Naive thymus-derived CD4-positive, alpha-beta T cell (primary cell): ENCODE measurements around the gene PCDHGC5. TPM values are rescaled to one million over a fixed set of nuclear protein-coding genes. Genes with fewer than 3 reads are reported as not detected.
A peak's percentile ranks its signal among the peaks of the same experiment; 100 is the strongest.

Source experiments
- ATAC-seq: fragments of 150-1000 bp; cut with Tn5 transposase; 2 replicates; pipeline ENCODE4 v1.10.0; 2021; ENCODE audit warnings: mild to moderate bottlenecking, moderate library complexity
- CTCF ChIA-PET: fragments of 350-600 bp; sonication (Branson Sonifier 250); formaldehyde crosslinking; loops from one replicate; lab custom pipeline; 2021; ENCODE audit warnings: antibody characterized with exemption; lab: Charles Lee
- POLR2A ChIA-PET: fragments of 350-600 bp; sonication (Branson Sonifier 250); formaldehyde crosslinking; loops from one replicate; lab custom pipeline; 2021; ENCODE audit warnings: antibody characterized with exemption, inconsistent platforms; lab: Charles Lee
- DNase-seq, 9 donors: peaks; one replicate each; pipeline versions ENCODE4 v3.0.0 to v3.0.0-alpha.2; 2020 to 2022; ENCODE audit warnings: mixed read lengths in 1 of 9
- H3K27ac ChIP-seq: one replicate; pipeline ENCODE4 v1.7.0; 2013; ENCODE audit warnings: mild to moderate bottlenecking, low read depth, low read length, moderate library complexity
- H3K27me3 ChIP-seq, 2 donors: one replicate each; pipeline ENCODE4 v1.7.0; 2013; ENCODE audit warnings: low read length in 2 of 2, mild to moderate bottlenecking in 2 of 2, moderate library complexity in 2 of 2; ENCODE audit not compliant: control insufficient read depth in 2 of 2, insufficient read depth in 2 of 2
- H3K36me3 ChIP-seq, 3 experiments: 1 replicate in 2 of 3; 2 replicates in 1 of 3; pipeline ENCODE4 v1.7.0; 2013; ENCODE audit warnings: low read length in 3 of 3, mild to moderate bottlenecking in 3 of 3, moderate library complexity in 1 of 3; ENCODE audit not compliant: insufficient read depth in 3 of 3, control insufficient read depth in 2 of 3
- H3K4me1 ChIP-seq, 2 donors: one replicate each; pipeline ENCODE4 v1.7.0; 2013; ENCODE audit warnings: low read length in 2 of 2, mild to moderate bottlenecking in 2 of 2, moderate library complexity in 1 of 2; ENCODE audit not compliant: control insufficient read depth in 2 of 2, insufficient read depth in 2 of 2
- H3K4me3 ChIP-seq: 2 replicates; pipeline ENCODE4 v1.7.0; 2013; ENCODE audit warnings: mild to moderate bottlenecking, low read length
- H3K9me3 ChIP-seq, 3 experiments: 1 replicate in 2 of 3; 2 replicates in 1 of 3; pipeline ENCODE4 v1.7.0; 2013; ENCODE audit warnings: low read length in 3 of 3; ENCODE audit not compliant: control insufficient read depth in 2 of 3
- H3K27ac Mint-ChIP-seq, 9 donors: one replicate each; pipeline ENCODE4 v1.8.0; 2020 to 2022; ENCODE audit warnings: mixed read lengths in 9 of 9, mild to moderate bottlenecking in 8 of 9, moderate library complexity in 5 of 9, inconsistent platforms in 2 of 9
- H3K27me3 Mint-ChIP-seq, 5 donors: one replicate each; pipeline ENCODE4 v1.8.0; 2021 to 2022; ENCODE audit warnings: mixed read lengths in 5 of 5, mild to moderate bottlenecking in 1 of 5
- H3K36me3 Mint-ChIP-seq, 5 donors: one replicate each; pipeline ENCODE4 v1.8.0; 2020 to 2022; ENCODE audit warnings: mixed read lengths in 5 of 5, mild to moderate bottlenecking in 3 of 5, inconsistent platforms in 1 of 5
- H3K4me1 Mint-ChIP-seq, 7 donors: one replicate each; pipeline ENCODE4 v1.8.0; 2020 to 2022; ENCODE audit warnings: mixed read lengths in 7 of 7, mild to moderate bottlenecking in 3 of 7, inconsistent platforms in 1 of 7
- H3K4me3 Mint-ChIP-seq, 10 donors: one replicate each; pipeline ENCODE4 v1.8.0; 2020 to 2022; ENCODE audit warnings: mild to moderate bottlenecking in 10 of 10, mixed read lengths in 10 of 10, moderate library complexity in 6 of 10, inconsistent platforms in 2 of 10
- H3K9me3 Mint-ChIP-seq, 11 donors: one replicate each; pipeline ENCODE4 v1.8.0; 2020 to 2022; ENCODE audit warnings: mixed read lengths in 11 of 11, mild to moderate bottlenecking in 4 of 11, inconsistent platforms in 1 of 11, moderate library complexity in 1 of 11
- intact Hi-C, 2 donors: fragments of 100-400 bp; cut with micrococcal nuclease; formaldehyde crosslinking; loops; one replicate each; pipeline ENCODE4 v1.15.1; 2023
- polyA plus RNA-seq, 2 donors: library from polyadenylated mRNA; unstranded; fragments of 300-500 nt; fragmentation: Illumina TruSeq; gene quantifications; one replicate each; pipeline ENCODE4 v1.2.3, GENCODE V29; 2021
- total RNA-seq, 6 experiments: library from RNA in 5 of 6; stranded (reverse) in 5 of 6; gene quantifications; 1 replicate in 5 of 6; 2 replicates in 1 of 6; pipeline ENCODE4 v1.2.3 and lab custom pipeline; 2021 to 2026

PCDHGC5 gene
- total and polyA plus RNA-seq, 7 experiments from 2014 or later, result 0.13 TPM; not detected in 6

DNA sequence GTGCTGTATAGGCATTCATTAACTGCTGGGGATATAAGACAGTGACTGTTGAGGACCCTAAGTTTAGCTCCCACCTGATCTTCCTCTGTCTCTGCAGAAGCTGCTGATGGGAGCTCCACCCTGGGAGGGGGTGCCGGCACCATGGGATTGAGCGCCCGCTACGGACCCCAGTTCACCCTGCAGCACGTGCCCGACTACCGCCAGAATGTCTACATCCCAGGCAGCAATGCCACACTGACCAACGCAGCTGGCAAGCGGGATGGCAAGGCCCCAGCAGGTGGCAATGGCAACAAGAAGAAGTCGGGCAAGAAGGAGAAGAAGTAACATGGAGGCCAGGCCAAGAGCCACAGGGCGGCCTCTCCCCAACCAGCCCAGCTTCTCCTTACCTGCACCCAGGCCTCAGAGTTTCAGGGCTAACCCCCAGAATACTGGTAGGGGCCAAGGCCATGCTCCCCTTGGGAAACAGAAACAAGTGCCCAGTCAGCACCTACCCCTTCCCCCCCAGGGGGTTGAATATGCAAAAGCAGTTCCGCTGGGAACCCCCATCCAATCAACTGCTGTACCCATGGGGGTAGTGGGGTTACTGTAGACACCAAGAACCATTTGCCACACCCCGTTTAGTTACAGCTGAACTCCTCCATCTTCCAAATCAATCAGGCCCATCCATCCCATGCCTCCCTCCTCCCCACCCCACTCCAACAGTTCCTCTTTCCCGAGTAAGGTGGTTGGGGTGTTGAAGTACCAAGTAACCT lies 22.1 kb downstream of the PCDHGC5 start:
- Mint-ChIP-seq H3K27ac (peak overlapping the region in 1 of 9 donors; percentile 83), H3K9me3 (peaks cover 0 to 1% (median 0%) of the 10 kb centered on the region in 11 donors), H3K4me3 (peak overlapping the region in 1 of 10 donors; percentile 2), H3K36me3 (peaks cover 0 to 12% (median 0%) of the 10 kb centered on the region in 5 donors), H3K27me3 (peaks cover 0 to 3% (median 0%) of the 10 kb centered on the region in 5 donors), H3K4me1 (peaks cover 21 to 33% (median 25%) of the 10 kb centered on the region in 7 donors)
- ChIA-PET POLR2A (no interaction called here), CTCF (interaction anchor here (4.7 kb wide), 1 partner anchor 13 kb away, joined by 30 read pairs; no protein-coding TSS in a partner anchor)
- no peaks in the 10 kb centered on the region for H3K9me3 ChIP-seq
- peaks cover 0 to 6% (median 0%) of the 10 kb centered on the region in 3 experiments for H3K36me3 ChIP-seq
- DNase-seq (no peak), ATAC-seq (no peak)
- H3K27ac ChIP-seq, result no peak overlapping the region
- intact Hi-C loops, result loop anchor here (5.0 kb wide), 4 partner anchors 34 to 154 kb away; partner anchors contain the start of genes DIAPH1 (in 2 of the 2), HDAC3 (in 1 of the 2), PCDHGA4 (in 1 of the 2) and PCDHGB2 (in 1 of the 2)
- H3K27me3 ChIP-seq, result no peaks in the 10 kb centered on the region
- H3K4me1 ChIP-seq, result peaks cover 0 to 13% of the 10 kb centered on the region in 2 donors
- no peak overlapping the region for H3K4me3 ChIP-seq

DNA sequence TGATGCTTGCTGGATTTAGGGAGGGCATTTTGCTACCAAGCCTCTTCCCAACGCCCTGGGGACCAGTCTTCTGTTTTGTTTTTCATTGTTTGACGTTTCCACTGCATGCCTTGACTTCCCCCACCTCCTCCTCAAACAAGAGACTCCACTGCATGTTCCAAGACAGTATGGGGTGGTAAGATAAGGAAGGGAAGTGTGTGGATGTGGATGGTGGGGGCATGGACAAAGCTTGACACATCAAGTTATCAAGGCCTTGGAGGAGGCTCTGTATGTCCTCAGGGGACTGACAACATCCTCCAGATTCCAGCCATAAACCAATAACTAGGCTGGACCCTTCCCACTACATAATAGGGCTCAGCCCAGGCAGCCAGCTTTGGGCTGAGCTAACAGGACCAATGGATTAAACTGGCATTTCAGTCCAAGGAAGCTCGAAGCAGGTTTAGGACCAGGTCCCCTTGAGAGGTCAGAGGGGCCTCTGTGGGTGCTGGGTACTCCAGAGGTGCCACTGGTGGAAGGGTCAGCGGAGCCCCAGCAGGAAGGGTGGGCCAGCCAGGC lies 23.0 kb downstream of the PCDHGC5 start:
- peaks cover 0 to 20% (median 3%) of the 10 kb centered on the region in 5 donors for H3K36me3 Mint-ChIP-seq
- Histone ChIP-seq H3K9me3 (no peaks in the 10 kb centered on the region), H3K4me1 (peaks cover 0 to 13% of the 10 kb centered on the region in 2 donors), H3K27me3 (no peaks in the 10 kb centered on the region), H3K27ac (no peak overlapping the region), H3K4me3 (no peak overlapping the region), H3K36me3 (peaks cover 0 to 14% (median 0%) of the 10 kb centered on the region in 3 experiments)
- H3K4me3 Mint-ChIP-seq, result peak overlapping the region in 8 of 10 donors; percentile 44 to 92 (median 85)
- peaks cover 0 to 1% (median 0%) of the 10 kb centered on the region in 11 donors for H3K9me3 Mint-ChIP-seq
- intact Hi-C loops, result loop anchor here (1.0 to 5.0 kb wide), 9 partner anchors 12 to 428 kb away; partner anchors contain the start of genes DIAPH1 (in 2 of the 2), TAF7 (in 2 of the 2), HDAC3 (in 1 of the 2) and PCDHGA4 (in 1 of the 2)
- no peak for DNase-seq
- no peak for ATAC-seq
- peaks cover 0 to 3% (median 0%) of the 10 kb centered on the region in 5 donors for H3K27me3 Mint-ChIP-seq
- ChIA-PET POLR2A (interaction anchor here (2.5 kb wide), 1 partner anchor 191 kb away, joined by 17 read pairs; the partner anchor contains the start of gene TAF7), CTCF (interaction anchor here (0.6 to 4.7 kb wide), 6 partner anchors 10 to 335 kb away, joined by 3 to 30 read pairs (median 7); partner anchors contain the start of genes PCDHB8, PCDHGA10 and TAF7)
- H3K4me1 Mint-ChIP-seq, result peaks cover 21 to 35% (median 26%) of the 10 kb centered on the region in 7 donors
- peak overlapping the region in 5 of 9 donors; percentile 6 to 83 (median 19) for H3K27ac Mint-ChIP-seq

DNA sequence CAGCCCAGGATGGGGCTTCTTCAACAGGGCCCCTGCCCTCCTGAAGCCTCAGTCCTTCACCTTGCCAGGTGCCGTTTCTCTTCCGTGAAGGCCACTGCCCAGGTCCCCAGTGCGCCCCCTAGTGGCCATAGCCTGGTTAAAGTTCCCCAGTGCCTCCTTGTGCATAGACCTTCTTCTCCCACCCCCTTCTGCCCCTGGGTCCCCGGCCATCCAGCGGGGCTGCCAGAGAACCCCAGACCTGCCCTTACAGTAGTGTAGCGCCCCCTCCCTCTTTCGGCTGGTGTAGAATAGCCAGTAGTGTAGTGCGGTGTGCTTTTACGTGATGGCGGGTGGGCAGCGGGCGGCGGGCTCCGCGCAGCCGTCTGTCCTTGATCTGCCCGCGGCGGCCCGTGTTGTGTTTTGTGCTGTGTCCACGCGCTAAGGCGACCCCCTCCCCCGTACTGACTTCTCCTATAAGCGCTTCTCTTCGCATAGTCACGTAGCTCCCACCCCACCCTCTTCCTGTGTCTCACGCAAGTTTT lies 23.6 kb downstream of the PCDHGC5 start:
- peak overlapping the region; percentile 39 for H3K27ac ChIP-seq
- peak; percentile 48 to 87 (median 74) for DNase-seq
- intact Hi-C loops, result loop anchor here (1.0 to 5.0 kb wide), 9 partner anchors 12 to 428 kb away; partner anchors contain the start of genes DIAPH1 (in 2 of the 2), TAF7 (in 2 of the 2), HDAC3 (in 1 of the 2) and PCDHGA4 (in 1 of the 2)
- H3K27me3 ChIP-seq, result no peaks in the 10 kb centered on the region
- peaks cover 0 to 20% (median 0%) of the 10 kb centered on the region in 3 experiments for H3K36me3 ChIP-seq
- ChIA-PET CTCF (interaction anchor here (0.6 to 4.7 kb wide), 11 partner anchors 9 to 335 kb away, joined by 3 to 30 read pairs (median 4); partner anchors contain the start of genes PCDHB8, PCDHGA10, PCDHGB3 and TAF7), POLR2A (interaction anchor here (0.6 to 2.5 kb wide), 3 partner anchors 9 to 192 kb away, joined by 3 to 17 read pairs (median 4); partner anchors contain the start of gene TAF7)
- peak; percentile 79 for ATAC-seq
- Mint-ChIP-seq H3K27me3 (peaks cover 0 to 3% (median 0%) of the 10 kb centered on the region in 5 donors), H3K4me1 (peaks cover 21 to 35% (median 26%) of the 10 kb centered on the region in 7 donors), H3K9me3 (peaks cover 0 to 1% (median 0%) of the 10 kb centered on the region in 11 donors), H3K4me3 (peak overlapping the region; percentile 84 to 97 (median 90)), H3K36me3 (peaks cover 0 to 23% (median 6%) of the 10 kb centered on the region in 5 donors), H3K27ac (peak overlapping the region; percentile 27 to 83 (median 58))
- H3K9me3 ChIP-seq, result no peaks in the 10 kb centered on the region
- H3K4me1 ChIP-seq, result peaks cover 0 to 13% of the 10 kb centered on the region in 2 donors
- peak overlapping the region; percentile 59 for H3K4me3 ChIP-seq

DNA sequence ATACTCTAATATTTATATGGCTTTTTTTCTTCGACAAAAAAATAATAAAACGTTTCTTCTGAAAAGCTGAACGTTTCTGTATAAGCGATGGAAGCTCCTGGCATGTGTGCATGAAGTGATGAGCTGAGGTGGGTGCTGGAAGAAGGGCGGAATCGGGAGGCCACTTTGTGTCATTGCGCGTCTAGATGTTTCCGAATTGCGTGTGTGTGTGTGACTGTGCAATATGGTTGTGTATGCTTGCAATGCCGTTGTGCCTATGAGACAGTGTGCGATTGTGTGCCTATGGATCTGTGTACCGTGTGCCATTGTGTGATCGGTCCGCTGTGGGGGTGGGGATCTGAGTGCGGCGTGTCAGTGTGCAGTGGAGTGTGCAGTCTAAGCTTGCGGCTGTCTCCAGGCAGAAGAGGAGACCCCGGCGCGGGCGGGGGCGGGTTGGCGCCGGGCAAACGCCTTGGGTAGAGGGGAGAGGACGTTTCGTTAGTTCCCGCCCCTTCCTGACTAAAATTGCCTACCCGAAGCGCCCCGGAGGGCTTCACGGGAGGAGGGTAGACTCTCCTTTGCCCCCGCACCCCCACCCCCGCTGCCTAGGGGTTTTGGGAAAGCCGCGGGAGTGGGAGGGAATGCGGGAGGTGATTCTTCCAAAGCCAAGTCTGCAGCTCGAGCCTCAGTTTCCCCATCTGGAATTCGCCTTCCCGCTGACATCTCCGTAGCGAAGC lies 24.2 kb downstream of the PCDHGC5 start:
- peak; percentile 46 for ATAC-seq
- Mint-ChIP-seq H3K27ac (peak overlapping the region; percentile 45 to 83 (median 65)), H3K4me3 (peak overlapping the region; percentile 84 to 97 (median 90)), H3K4me1 (peaks cover 21 to 35% (median 26%) of the 10 kb centered on the region in 7 donors), H3K9me3 (peaks cover 0 to 1% (median 0%) of the 10 kb centered on the region in 11 donors), H3K27me3 (peaks cover 0 to 3% (median 0%) of the 10 kb centered on the region in 5 donors), H3K36me3 (peaks cover 0 to 27% (median 6%) of the 10 kb centered on the region in 5 donors)
- no peaks in the 10 kb centered on the region for H3K27me3 ChIP-seq
- DNase-seq, result peak in 6 of 9 donors; percentile 22 to 44 (median 36)
- ChIA-PET POLR2A (interaction anchor here (0.6 to 2.5 kb wide), 3 partner anchors 8 to 193 kb away, joined by 3 to 17 read pairs (median 4); partner anchors contain the start of gene TAF7), CTCF (interaction anchor here (0.6 to 4.7 kb wide), 13 partner anchors 8 to 336 kb away, joined by 3 to 30 read pairs (median 3); partner anchors contain the start of genes PCDHB16, PCDHB8, PCDHGA10 and PCDHGB3)
- H3K4me3 ChIP-seq, result peak overlapping the region; percentile 59
- H3K4me1 ChIP-seq, result peaks cover 0 to 13% of the 10 kb centered on the region in 2 donors
- peak overlapping the region; percentile 39 for H3K27ac ChIP-seq
- intact Hi-C loops, result loop anchor here (1.0 to 5.0 kb wide), 9 partner anchors 11 to 429 kb away; partner anchors contain the start of genes DIAPH1 (in 2 of the 2), TAF7 (in 2 of the 2), HDAC3 (in 1 of the 2) and PCDHGA4 (in 1 of the 2)
- peaks cover 0 to 26% (median 3%) of the 10 kb centered on the region in 3 experiments for H3K36me3 ChIP-seq
- H3K9me3 ChIP-seq, result no peaks in the 10 kb centered on the region

DNA sequence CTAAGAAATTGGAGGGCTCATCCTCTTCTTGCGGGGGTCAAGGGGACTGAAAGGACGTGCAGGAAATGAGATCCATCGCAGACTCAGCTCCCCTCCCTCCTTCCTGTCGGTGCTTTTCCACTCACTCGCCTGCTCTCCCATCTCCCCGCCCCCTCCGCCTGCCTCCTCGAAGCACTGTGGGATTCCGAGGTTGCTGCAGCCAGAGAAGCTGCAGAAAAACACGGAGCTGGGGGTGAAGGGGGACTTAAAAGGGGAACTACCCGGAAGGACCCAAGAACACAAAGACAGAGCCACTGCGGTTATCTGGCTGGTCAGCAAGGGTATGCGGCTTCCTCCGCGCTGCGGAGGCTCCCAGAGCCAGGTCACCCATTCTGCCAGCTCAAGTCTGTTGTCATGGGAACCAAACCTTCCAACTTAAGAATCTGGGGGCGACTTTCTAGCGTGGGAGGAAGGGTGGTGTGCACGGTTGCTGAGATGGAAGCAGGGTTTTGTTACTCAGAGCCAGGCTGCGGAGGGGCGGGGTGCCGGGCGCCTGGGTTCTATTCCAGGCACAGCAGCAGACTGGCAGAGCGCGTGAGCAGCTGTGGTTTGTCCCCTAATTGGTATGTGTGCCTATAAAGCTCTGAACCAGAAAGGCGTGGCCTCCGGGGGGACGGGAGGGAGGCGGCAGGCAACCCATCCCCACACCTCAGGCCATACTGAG lies 24.9 kb downstream of the PCDHGC5 start:
- H3K9me3 ChIP-seq, result no peaks in the 10 kb centered on the region
- H3K9me3 Mint-ChIP-seq, result peaks cover 0 to 1% (median 0%) of the 10 kb centered on the region in 11 donors
- peaks cover 0 to 31% (median 6%) of the 10 kb centered on the region in 5 donors for H3K36me3 Mint-ChIP-seq
- peaks cover 0 to 3% (median 0%) of the 10 kb centered on the region in 5 donors for H3K27me3 Mint-ChIP-seq
- no peaks in the 10 kb centered on the region for H3K27me3 ChIP-seq
- H3K27ac ChIP-seq, result peak overlapping the region; percentile 39
- H3K4me1 ChIP-seq, result peaks cover 0 to 13% of the 10 kb centered on the region in 2 donors
- intact Hi-C loops, result loop anchor here (1.0 to 5.0 kb wide), 5 partner anchors 11 to 156 kb away; partner anchors contain the start of genes DIAPH1 (in 2 of the 2), HDAC3 (in 1 of the 2), PCDHGA4 (in 1 of the 2) and PCDHGB2 (in 1 of the 2)
- H3K4me3 ChIP-seq, result peak overlapping the region; percentile 59
- DNase-seq (peak in 7 of 9 donors; percentile 22 to 62 (median 28)), ATAC-seq (peak; percentile 34)
- peak overlapping the region; percentile 36 to 83 (median 69) for H3K27ac Mint-ChIP-seq
- H3K4me1 Mint-ChIP-seq, result peaks cover 21 to 35% (median 26%) of the 10 kb centered on the region in 7 donors
- CTCF ChIA-PET, result interaction anchor here (1.1 to 4.7 kb wide), 5 partner anchors 10 to 332 kb away, joined by 3 to 30 read pairs (median 11); partner anchors contain the start of genes PCDHB16, PCDHGA10, PCDHGB3 and TAF7
- POLR2A ChIA-PET, result interaction anchor here (2.5 kb wide), 1 partner anchor 193 kb away, joined by 17 read pairs; the partner anchor contains the start of gene TAF7
- peak overlapping the region; percentile 84 to 97 (median 90) for H3K4me3 Mint-ChIP-seq
- H3K36me3 ChIP-seq, result peaks cover 0 to 34% (median 10%) of the 10 kb centered on the region in 3 experiments
